HG03442 (cell line): ENCODE results near the gene ZNF99.
"Not testable (repeated sequence)": the region's sequence is repeated elsewhere in the genome, so short reads cannot be mapped to it uniquely, and the experiment has no call there.

Experiments
- ATAC-seq: cut with Tn5 transposase; IDR thresholded peaks from one replicate; pipeline ENCODE4 v1.9.1; 2021; ENCODE audit warnings: mild to moderate bottlenecking, moderate library complexity; ENCODE audit not compliant: unreplicated experiment

Gene ZNF99

DNA sequence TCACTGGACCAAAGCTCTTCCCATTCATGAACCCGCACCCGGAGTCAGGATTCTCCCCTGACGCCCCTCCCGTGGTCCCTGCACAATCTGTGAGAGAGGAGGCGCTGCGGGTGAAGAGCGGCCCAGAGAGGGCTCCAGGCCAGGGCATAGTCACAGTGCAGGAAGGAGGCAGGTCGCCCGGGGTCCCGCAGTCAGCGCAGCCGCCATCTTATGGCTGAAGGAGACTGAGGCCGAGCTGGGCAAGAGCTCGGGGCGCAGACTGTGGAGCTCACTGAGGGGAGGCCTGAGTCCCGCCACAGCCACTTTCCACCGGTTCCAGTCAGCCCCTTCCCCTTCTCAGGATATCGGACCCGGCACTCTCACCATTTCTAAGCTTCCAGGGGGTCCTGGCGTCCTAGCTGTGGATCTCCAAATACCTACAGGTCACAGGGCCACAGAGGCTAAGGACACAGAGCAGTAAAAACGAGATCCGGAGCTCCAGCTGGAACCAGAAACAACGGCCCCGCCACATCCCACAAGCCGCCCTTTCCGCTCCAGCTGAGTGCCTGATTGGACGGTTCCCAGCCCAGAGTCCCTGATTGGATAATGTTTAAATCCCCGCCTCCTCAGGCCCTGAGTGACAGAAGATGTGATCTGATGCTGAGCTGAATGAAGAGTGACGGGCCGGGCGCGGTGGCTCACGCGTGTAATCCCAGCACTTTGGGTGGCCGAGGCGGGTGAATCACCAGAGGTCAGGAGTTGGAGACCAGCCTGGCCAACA is at the start of gene ZNF99:
ZNF99 (minus strand) TSS at position 501 of the 760 bp plus-strand sequence; CDS start at position 366, 135 bp downstream.
- ATAC-seq, result no peak

DNA sequence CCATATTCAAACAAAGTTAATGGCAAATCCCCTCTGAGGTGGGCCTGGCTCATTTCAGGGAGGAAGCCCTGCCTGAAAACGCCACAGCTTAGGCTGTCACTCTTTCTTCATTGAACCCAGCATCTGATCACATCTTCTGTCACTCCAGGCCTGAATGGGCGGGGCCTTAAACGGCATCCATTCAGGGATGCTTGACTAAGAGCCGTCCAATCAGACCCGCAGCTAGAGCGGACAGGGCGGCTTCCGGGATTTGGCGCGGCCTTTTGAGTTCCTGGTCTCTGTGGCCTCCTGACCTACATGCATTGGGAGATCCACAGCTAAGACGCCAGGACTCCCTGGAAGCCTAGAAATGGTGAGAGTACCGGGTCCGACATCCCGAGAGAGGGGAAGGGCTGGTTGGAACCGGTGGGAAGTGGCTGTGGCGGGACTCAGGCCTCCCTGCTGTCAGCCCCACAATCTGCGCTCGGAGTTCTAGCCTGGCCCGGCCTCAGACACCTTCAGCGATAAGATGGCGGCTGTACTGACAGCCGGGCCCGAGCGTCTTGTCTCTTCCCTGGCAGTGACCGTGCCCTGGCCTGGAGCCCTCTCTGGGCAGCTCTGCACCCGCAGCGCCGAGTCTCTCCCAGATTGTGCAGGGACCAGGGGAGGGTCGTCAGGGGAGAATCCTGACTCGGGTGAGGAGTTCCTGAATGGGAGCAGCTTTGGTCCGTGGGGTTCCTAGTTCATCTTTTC is 48.2 kb upstream of the ZNF99 start, which contains the start of gene ZNF723:
ZNF723 (plus strand) TSS at position 261 of the 732 bp plus-strand sequence; CDS start at position 350, 89 bp downstream.
- no peak for ATAC-seq

DNA sequence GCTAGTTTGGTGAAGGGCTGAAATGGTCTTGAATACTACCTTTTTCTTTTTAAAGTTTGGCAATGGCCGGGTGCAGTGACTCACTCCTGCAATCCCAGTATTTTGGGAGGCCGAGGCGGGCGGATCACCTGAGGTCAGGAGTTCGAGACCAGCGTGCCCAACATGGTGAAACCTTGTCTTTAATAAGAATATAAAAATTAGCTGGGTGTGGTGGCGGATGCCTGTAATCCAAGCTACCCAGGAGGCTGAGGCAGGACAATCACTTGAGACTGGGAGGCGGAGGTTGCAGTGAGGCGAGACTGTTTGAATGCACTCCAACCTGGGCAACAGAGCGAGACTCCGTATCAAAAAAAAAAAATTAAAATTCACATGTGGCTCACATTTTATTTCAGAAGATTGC is 47.3 kb upstream of the ZNF99 start:
- no peak for ATAC-seq

DNA sequence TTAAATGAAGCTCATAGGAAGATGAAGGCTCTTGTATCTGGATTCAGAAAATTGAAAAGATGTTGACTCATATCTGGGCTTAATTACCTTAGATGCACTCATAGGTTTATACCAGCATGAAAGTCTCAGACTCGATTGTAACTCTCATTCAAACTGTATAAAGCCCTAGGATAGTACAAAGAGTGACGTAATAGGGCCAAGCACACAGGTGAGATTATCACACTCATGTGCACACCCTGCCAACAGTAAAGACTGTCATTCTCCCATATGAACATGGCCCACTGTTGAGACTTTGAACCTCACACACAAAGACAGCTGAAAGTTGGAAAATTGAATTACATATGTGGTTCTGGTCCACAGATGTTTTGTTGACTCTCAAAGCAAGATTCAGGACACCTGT is 30.2 kb upstream of the ZNF99 start:
- ATAC-seq, result no peak

DNA sequence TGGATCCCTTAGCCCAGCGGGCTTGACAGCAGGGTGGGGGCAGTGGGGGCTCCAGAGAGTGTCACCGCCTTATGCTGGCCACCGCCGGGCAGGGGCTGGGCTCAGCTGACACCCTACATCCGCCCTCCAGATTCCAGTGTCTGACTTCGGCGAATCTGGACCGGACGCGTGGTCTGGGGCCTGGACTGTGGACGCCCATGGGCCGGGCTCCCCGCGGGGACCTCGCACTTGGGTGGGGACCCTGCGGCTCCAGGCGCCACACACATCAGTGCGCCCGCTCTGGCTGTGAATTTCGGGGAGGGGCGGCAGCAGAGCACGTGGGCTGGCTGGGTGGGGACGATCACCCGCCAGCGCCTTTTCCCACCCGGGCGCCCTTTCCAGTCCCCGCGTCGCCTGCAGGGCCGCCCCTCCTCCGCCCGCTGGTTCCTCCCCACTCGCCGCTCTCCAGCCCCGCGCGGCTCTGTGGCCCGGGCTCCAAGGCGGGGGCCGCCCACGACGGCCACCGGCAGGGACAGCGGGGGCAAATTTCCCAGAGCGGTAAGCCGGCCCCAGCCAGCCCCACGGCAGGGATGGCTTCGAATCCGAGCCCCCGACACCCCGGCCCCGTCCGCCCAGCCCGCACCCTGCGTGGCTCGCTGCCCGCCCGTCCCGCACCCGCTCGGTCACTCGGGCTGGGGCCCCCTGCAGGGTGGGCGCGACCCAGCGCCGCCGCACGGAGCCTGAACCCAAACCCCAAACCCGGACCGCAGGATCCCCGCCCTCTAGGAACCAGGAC is 23.3 kb upstream of the ZNF99 start:
- no peak for ATAC-seq

DNA sequence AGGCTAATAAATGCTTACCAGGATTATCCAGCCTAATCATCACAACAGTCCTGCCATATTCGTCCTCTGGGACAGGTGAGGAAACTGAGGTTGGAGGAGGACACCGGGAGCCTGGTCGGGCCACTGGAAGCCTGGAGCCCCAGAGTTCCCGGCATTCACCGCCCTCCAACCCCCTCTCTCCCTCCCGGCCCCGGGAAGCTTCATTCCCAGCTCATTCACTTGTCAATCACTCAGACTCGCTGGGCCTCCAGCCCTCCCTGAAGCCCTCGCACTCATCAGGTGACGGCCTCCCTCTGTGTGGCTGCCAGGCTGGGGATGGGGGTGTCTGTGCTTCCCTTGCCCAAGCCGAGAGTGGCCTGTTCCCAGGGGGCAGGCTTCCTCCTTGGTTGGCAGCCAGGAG is 22.5 kb upstream of the ZNF99 start:
- no peak for ATAC-seq

DNA sequence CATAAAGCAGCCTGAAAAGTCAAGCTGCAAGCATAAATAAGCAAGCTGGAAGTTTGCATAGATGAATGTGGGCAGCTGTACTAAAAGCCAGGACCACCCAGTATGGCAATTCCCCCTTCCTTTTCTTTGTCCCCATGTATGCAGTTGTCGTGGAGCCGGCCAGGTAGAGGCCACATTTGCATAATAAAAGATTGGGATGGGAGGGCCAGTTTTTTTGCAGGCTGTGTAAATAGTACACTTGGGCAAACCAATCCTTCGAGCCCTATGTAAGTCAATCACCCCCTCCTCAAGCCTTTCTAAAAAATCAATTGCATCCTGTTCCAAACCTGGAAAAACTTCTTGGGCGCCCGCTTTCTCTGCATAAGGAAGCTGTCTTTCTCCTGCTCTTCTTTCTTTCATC is 13.1 kb upstream of the ZNF99 start:
- ATAC-seq, result no peak

DNA sequence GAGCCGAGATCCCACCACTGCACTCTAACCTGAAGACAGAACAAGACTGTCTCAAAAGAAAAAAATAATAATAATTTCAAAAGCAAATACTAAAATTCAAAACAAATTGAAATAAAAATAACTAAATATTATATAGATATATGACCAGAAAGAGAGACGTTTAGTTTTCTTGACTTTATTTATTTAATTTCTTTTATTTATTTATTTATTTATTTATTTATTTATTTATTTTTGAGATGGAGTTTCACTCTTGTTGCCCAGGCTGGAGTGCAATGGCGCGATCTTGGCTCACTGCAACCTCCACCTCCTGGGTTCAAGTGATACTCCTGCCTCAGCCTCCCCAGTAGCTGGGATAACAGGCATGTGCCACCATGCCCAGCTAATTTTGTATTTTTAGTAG is 8.9 kb upstream of the ZNF99 start:
- ATAC-seq, result not testable (repeated sequence)

DNA sequence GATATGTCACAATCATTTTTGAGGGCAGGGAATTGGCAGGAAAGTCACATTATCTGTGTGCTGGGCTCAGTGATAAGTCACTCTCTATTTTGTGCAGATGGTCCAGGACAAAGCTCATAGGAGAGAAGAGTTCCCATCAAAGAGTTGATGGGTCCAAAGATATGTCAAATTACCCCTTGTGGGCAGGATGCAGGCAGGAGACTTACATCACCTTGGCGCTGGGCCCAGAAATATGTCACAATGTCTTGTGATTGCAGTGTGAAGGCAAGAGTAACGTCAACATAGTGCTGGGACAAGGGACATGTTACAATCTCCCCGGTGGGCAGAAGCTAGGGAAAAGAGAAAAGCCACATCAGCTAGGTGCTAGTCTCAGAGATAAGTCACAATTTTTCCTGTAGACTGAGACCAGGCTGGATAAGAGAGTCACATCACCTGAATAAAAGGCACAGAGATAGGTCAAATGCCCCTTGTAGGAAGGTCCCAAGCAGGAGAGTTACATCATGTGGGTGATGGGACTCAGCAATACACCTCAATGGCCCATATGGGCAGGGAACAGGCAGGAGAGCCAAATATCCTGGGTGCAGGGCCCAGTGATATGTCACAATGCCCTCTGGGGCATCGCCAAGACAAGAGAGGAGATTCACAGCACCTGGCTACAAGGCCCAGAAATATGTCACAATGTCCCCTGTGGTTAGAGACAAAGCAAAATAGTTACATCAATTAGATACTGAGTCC is 47.9 kb downstream of the ZNF99 start:
- ATAC-seq, result no peak

DNA sequence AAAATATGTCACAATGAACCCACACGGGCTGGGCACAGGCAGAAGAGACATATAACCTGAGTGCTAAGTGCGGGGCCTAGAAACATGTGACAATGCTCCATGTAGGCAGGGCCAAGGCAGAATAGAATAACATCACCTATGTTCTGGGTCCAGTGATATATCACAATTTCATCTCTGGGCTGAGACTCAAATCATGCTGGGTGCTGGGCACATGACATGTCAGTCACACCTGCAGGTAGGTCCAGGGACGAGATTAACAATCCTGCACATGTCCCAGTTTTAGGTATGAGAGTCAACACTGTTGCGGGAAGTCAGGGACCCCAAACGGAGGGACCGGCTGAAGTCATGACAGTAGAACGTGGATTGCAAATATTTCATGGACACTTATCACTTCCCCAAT is 50.3 kb downstream of the ZNF99 start:
- ATAC-seq, result no peak

DNA sequence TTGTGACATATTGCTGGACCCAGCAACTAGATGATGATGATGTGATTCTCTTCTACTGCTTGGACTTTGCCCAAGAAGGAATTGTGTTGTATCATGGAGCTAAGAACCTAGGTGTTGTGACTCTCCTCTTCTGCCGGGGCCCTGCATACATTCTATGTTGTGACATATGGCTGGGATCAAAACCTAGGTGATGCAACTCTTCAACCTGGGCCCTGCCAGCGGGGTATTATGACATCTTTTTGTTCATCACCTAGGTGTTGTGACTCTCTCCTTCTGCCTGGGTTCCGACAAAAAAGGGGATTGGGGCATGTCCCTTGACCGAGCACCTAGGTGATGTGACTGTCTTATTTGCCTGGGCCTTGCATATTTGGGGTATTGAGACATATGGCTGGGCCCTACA is 55.7 kb downstream of the ZNF99 start:
- not testable (repeated sequence) for ATAC-seq

DNA sequence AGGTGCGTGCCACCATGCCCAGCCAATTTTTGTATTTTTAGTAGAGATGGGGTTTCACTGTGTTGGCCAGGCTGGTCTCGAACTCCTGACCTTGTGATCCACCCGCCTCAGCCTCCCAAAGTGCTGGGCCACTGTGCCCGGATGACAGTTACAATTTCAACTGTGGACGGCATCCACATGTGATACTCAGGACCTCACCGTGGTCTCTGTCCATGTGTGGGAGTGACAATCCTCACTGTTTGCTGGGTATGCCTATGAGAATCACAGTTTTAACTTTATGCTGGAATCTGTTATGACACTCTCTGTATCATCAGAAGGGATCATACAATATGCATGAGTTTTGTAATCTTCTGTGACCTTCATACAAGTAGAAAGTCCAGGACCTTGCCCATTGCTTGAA is 62.4 kb downstream of the ZNF99 start:
- ATAC-seq, result not testable (repeated sequence)

DNA sequence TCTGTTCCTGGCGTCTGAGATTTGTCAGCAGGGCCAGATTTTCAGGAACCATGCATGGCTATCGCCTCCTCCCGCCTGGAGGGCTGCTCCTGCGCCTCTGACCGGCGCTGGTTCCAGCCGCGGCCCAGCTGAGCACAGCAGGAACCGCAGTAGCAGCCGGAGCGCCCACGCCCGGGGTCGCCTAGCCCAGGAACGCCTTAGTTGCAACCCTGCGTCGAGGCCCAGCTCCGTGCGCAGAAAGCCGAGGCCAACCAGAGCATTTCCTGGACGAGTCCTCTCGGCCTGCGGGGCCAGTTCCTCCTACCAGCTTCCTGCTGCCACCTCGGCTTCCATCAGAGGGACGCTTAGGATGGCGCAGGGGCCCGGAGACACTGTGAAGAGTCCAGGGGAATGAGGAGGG is 75.0 kb downstream of the ZNF99 start:
- ATAC-seq, result no peak

DNA sequence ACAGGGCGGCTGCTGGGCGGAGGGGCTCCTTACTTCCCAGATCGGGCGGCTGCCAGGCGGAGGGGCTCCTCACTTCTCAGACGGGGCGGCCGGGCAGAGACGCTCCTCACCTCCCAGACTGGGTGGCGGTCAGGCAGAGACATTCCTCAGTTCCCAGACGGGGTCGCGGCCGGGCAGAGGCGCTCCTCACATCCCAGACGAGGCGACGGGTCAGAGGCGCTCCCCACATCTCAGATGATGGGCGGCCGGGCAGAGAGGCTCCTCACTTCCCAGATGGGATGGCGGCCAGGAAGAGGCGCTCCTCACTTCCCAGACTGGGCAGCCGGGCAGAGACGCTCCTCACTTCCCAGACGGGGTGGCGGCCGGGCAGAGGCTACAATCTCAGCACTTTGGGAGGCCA is 80.9 kb downstream of the ZNF99 start:
- ATAC-seq, result not testable (repeated sequence)

DNA sequence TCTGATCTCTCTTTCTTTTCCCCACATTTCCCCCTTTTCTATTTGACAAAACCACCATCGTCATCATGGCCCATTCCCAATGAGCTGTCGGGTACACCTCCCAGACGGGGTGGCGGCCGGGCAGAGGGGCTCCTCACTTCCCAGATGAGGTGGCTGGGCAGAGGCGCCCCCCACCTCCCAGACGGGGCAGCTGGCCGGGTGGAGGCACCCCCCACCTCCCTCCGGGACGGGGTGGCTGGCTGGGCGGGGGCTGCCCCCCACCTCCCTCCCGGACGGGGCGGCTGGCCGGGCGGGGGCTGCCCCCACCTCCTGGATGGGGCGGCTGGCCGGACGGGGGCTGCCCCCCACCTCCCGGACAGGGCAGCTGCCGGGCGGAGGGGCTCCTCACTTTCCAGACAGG is 81.3 kb downstream of the ZNF99 start:
- ATAC-seq, result not testable (repeated sequence)
